ENCODE results near the gene TSEN2.
"Not testable (repeated sequence)": the region's sequence is repeated elsewhere in the genome, so short reads cannot be mapped to it uniquely, and the experiment has no call there.

TSEN2 gene

DNA sequence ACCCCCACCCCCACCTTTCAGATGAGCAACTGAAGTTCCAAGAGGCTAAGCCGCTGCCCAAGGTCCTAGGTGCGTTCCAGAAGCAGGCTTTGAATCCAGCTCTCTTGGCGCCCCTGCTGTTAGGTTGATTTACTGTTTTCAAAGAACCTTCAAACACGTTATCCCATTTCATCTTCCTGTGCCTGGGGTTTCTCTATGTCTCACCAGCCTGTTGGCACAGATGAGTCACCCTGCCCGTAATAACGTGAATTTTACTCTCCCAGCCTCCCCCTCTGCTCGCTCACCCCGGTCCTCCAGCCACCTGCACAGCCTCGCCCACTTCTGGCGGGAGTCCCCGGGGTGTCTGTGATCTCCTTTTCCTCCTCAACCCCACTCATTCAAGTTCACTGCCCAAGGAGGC is 13.0 kb upstream of the TSEN2 start:
- peak in 1 of 2 donors; percentile 33 for DNase-seq (ENCODE audit: low read depth in 1 of 2, low spot score in 1 of 2)

DNA sequence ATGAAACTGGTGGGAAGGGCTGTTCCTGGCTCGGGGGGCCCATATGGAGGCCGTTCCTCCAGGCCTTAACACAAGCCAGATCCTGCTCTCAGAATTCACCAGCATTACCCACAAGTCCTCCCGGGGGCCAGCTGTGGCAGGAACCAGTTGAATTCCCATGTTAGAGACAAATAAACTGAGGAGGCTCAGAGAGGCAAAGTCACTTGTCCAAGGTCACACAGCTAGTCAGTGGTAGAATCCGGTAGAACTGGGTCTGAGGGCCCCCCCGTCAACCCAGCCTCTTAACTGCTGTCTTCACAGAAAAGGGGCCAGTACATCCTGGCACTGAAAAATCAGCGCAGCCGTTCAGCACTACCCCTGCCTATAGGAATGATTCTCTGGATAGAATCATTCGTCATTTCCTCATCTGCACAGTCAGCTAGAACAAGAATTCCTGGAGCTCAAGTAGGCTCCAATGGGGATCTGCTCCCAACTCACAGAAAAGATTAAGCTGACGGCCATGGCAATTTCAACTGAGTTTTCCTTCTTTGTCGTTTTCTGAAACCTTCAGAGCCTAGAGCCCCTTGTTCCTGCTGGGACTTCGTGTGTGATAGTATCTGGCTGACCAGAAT is 12.2 kb upstream of the TSEN2 start:
- DNase-seq (ENCODE audit: low read depth in 1 of 2, low spot score in 1 of 2) = no peak

DNA sequence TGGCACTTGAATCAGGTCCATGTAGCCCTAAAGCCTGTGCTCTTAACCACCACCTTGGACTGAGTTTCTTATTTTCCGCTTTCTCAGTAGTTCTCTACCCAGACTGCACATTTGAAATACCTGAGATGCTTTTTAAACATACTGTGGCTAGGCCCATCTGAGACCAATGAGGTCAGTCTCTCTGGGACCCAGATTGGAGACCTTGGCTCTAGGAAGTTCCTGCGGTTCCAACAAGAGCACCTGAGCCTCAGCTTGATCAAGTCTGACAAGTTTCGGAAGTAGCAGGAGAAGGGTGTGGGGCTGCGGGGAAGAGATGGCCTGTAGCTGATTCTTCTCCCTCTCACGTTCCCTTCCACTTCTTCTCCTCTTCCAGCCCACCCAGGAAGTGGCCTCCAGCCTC is 11.5 kb upstream of the TSEN2 start:
- DNase-seq (ENCODE audit: low read depth in 1 of 2, low spot score in 1 of 2) = no peak

DNA sequence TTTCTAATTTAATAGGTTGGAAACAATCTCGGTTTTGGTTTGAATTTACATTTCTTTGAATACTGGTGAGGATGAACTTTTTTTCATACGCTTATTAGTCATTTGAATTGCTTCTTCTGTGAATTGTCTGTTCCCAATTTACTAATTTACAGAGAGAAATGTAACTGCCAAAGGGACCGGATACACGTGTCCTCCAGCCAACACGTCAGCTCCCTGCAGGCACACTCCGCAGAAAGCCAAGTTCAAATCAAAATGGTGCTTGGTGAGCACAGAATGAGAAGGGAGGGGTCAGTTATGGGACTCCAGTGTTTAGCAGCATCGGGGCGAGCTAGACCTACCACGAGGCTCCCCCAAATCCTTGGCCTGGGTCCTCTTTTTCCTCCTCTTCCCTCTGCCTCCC is 10.8 kb upstream of the TSEN2 start:
- no peak for DNase-seq (ENCODE audit: low read depth in 1 of 2, low spot score in 1 of 2)

DNA sequence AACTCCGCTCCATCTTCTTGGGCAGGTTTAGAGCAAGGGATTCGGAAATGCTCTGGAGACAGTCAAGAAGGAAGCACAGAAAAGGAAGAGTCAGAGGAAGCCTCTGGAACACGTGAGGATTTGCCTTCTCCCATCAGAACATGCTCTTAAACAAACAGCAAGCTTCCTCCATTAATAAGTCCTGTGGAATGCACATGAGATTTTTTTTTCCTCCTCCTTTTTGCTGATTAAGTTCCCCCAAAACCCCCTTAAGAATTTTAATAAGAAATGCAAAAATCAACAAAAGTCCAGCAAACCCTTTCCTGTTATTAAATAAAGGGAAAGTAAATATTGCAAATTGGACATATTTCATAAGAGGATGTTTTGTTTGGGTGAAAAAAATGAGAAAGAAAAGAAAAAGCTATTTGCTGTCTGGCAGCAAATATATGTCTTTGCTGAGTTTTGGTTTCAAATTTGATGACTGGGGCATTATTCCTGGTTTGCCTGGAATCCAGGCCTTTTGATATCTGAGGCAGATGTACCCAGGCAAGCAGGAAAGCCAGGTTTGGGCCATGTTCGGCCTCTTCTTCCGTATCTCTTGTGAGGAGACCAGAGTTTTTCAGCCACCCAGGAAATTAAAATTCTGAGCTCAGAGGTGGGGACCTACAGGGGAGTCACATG is 7.9 kb upstream of the TSEN2 start:
- no peak for DNase-seq (ENCODE audit: low read depth in 1 of 2, low spot score in 1 of 2)

DNA sequence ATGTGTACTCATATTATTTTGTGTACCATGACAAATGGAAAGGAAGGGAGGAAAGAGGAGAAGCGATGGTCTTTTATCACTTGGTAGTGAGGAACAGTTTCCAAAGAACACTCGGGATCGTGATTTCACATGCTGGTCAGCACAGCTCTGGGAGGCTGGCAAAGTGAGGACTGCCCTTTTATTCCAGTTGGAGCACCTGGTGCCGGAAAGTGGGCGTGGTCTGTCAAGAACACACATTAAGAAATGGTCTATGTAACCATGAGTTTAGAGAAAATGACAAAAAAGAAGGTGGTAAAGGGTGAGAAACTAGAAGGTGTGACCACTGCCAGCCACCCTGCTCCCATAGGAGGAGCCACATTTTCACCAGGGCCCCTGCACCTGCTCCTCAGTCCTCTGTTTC is 7.0 kb upstream of the TSEN2 start:
- DNase-seq (ENCODE audit: low read depth in 1 of 2, low spot score in 1 of 2) = no peak

DNA sequence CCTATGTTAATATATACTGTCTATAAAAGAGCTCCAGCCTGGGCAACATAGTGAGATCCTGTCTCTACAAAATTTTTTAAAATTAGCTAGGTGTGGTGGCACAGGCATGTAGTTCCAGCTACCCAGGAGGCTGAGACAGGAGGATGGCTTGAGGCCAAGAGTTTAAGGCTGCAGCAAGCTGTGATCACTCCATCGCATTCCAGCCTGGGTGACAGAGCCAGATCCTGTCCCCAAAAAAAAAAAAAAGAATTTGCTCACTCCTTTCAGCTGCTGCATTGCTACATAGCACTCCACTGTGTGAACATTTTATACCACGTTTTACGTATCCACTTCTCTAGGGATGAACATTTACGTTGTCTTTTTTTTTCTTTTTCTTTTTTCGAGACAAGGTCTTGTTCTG is 6.0 kb upstream of the TSEN2 start:
- DNase-seq (ENCODE audit: low read depth in 1 of 2, low spot score in 1 of 2) = no peak

DNA sequence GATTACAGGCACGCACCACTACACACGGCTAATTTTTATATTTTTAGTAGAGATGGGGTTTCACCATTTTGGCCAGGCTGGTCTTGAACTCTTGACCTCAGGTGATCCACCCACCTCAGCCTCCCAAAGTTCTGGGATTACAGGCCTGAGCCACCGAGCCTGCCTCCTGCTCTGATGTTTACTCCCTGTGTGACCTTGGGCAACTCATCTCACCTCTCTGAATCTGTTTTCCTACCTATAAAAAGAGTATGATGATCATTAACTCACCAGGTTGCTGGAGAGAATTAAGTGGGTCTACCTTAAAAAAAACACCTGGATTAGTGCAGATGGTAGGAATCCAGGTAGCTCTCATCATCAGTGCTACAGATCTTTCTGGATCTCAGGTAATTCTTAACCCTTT is 5.1 kb upstream of the TSEN2 start:
- DNase-seq (ENCODE audit: low read depth in 1 of 2, low spot score in 1 of 2) = not testable (repeated sequence)

DNA sequence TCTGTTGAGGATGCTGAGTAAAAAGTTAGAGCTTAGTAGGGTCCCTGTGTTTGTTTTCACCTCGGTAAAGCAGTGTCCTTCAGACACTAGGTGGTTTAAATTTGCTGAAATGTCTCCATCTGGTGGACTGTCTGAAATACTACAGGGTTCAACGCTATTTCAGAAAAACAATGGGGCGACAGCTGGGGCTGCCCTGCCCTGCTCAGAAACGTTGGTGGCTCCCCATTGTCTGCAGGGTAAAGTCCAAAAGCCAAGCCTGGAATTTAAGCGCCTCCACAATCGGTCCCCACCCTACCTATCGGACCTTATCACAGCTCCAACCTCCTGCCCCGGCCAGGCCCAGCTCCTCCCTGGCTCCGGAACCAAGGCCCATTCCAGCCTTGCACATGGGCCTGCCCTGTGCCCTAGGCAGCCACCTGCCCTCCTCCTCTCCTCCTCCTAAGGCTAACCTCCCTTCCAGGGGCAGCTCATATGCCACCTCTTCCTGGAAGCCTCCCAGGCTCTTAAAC is 4.3 kb upstream of the TSEN2 start:
- DNase-seq (ENCODE audit: low read depth in 1 of 2, low spot score in 1 of 2) = no peak

DNA sequence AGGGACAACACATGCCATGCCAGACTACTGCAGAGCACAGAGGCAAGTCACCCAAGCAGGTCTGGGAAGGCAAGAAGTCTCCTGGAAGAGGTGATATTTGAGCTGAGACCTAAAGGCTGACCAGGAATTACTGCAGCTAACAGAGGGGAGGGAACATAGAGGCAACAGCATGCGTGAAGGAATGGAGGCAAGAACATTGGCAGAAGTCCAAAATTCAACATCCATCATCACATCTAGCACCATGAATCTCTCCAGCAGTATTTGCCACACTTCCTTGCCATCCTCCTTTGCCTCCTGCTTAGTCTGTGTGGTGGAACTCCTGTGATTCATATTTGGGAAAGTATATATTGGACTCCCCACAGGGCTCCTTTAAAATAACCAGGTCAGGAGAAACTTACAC is 870 bp upstream of the TSEN2 start:
- DNase-seq (ENCODE audit: low read depth in 1 of 2, low spot score in 1 of 2) = no peak

DNA sequence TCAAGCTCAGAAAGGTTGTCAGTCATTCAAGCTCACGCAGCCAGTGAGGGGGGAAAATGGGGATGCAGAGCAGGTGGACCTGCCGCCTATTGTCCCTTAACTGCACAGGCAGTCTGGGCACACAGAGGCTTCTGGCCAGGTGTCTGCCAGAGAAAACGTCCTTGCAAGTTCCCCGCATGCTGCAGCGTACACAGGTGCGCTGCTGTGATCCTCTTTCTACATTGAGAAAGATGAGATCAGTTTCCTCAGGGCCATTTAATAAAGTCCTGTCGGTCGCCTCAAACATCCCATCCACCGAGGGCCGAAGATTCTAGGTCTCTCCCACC is 445 bp upstream of the TSEN2 start:
- DNase-seq (ENCODE audit: low read depth in 1 of 2, low spot score in 1 of 2) = no peak

DNA sequence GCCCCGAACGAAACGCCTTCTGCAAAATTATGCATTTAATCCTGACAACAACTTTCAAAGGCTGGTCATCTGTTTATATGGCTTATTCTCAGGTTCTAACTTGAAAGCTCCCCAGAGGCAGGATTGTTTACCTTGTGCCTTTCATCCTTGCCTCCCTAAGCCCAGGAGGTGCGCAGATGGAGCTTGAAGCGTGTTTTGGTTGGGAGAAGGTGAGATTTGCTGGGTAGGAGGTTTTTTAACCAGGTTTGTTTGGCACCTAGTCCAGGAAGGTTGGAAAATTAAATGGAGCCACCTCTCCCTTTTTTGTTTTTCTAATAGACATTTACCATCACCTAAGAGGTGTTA is 675 bp downstream of the TSEN2 start:
- DNase-seq (ENCODE audit: low read depth in 1 of 2, low spot score in 1 of 2) = no peak

DNA sequence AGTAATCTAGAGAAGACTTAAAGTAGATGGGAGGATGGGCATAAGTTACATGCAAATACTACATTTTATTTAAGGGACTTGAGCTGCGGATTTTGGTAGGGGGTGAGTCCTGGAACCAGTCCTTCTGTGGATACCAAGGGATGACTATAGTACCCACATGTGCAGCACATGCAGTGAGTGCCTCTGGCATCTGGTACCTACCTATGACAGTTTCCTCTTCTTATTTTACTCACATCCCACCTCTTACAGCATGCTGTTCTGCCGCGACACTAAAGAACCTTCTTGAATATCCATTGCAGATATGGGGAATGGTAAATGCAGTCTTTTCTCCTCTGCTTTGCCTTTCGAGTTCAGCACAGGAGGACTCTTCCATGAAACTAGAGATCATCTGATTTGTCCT is 1.7 kb downstream of the TSEN2 start:
- DNase-seq (ENCODE audit: low read depth in 1 of 2, low spot score in 1 of 2) = no peak

DNA sequence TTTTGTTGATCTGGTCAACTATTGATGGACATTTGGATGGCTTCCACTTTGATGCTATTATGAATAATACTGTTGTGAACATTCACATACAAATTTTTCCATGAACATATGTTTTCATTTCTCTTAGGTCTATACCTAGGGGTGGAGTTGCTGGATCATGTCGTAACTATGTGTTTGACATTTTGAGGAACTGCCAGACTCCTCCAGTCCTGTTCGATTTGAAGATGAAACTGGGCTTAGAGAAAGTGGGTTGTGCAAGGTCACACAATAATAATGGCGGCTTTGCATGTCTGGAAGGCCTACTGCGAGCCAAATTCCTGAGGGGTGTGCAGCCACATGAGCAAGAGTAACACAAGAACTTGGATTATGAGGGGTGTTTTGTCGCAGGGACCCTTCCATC is 2.6 kb downstream of the TSEN2 start:
- DNase-seq (ENCODE audit: low read depth in 1 of 2, low spot score in 1 of 2) = no peak

DNA sequence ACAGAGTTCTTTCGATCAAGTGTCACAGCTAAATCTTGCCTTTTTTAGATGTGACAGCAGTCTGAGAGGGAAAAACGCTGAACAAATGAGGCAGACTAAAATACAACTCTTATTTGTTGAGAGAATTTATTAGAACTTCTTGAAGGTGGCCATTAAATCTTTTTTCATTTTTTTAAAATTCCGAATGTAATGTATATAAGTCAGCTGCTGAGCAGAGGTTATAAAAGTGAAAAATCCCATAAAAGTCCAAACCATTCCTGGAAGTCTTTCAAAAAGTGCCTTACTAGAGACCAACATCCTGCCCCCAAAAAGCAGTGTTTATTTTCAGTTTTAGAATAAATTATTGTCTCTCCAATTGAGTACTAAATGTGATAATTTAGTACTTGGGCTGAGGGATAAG is 3.1 kb downstream of the TSEN2 start:
- DNase-seq (ENCODE audit: low read depth in 1 of 2, low spot score in 1 of 2) = no peak

DNA sequence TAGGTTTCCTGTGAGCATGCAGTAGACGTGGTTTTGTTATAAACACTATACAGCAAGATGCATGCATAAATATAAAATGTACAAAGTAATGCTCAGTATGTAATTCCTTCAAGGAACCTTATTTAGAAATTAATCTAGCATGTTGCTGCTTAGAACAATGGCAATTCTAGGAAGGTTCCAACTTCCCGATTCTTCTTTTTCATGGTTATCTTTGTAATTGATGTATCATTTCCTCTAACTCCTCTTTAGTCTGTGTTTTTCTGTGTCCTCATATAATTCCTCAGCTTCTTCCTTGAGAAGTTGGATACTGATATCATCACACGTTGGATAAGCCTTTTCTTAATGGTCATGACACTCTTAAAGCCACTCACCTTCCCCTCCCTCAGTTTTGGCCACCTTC is 3.5 kb downstream of the TSEN2 start:
- DNase-seq (ENCODE audit: low read depth in 1 of 2, low spot score in 1 of 2) = no peak

DNA sequence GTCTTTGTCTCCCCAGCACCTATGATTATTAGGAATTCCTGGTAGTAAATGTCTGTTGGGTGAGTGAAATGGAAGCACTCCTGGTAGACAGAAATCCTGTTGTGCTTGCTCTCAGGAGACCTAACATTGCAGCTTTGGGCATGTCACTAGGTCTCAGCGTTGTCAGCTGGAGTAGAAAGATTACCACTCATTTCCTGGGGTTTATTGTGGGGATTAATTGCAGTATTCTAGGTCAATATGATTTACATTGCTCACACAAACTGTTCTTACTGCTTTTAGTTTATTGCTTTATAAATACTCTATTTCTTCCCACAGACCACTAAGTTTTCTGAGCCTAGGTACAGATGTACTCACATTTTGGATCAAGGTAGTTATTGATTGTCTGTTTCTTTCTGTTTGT is 5.1 kb downstream of the TSEN2 start:
- no peak for DNase-seq (ENCODE audit: low read depth in 1 of 2, low spot score in 1 of 2)

DNA sequence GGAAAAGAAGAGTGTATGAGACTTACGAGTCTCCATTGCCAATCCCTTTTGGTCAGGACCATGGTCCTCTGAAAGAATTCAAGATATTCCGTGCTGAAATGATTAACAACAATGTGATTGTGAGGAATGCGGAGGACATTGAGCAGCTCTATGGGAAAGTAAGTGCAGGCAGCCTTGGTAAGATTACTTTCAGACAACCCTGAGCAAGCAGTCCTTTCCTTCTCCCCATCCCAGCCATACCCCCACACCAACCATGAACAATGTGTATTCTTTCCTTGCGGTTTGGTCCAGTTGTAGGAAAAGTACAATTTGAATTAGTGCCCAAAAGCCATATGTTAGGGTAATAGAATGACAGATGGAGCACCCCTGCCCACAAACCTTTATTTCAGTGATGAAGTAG is 5.6 kb downstream of the TSEN2 start:
- no peak for DNase-seq (ENCODE audit: low read depth in 1 of 2, low spot score in 1 of 2)

DNA sequence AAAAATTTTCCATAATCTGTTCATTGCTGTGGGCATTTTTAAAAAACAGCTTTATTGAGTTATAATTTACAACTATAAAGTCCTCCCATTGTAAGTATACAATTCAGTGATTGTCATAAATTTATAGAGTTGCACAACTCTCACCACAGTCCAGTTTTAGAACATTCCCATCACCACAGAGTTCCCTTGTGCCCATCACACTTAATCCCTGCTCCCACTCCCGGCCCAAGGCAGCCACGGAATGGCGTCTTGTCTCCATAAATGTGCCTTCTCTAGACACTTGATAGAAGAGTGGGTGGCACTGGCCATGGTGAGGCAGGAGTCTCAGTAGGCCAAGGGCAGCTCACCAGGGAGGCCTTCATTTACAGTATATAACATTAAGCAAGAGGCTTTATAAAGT is 6.3 kb downstream of the TSEN2 start:
- no peak for DNase-seq (ENCODE audit: low read depth in 1 of 2, low spot score in 1 of 2)

DNA sequence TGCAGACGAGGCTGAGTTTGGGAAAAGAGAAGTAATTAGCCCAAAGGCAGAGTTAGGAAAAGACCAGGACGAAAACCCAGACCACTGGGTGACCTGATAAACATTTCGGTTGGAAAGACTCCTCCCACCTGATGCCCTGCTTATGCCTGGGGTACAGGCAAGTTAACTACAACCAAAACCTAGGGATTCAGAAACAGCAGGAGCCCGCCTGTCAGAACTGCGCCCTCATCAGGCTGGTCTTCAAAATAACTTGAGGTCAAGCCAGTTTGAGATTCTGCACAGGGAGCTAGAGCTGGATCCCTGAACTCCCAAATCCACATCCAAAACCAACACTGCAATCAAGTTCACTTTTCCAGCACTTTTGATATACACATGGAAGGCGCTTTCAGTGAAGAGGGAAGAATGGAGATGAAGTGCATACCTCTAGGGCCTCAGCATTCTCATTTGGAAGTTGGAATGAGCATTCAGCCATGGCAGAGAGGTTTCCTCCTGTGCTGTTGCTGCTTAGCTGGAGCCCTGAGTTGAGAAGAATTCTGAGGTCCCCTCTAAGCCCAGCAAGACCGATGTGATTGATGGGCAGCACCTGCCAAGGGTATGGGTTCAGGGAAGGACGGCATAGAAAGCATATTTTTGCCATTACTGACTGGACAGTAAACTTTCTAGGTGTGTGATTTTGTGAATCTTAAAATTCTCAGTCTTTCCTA is 11.6 kb downstream of the TSEN2 start:
- DNase-seq (ENCODE audit: low read depth in 1 of 2, low spot score in 1 of 2) = no peak

DNA sequence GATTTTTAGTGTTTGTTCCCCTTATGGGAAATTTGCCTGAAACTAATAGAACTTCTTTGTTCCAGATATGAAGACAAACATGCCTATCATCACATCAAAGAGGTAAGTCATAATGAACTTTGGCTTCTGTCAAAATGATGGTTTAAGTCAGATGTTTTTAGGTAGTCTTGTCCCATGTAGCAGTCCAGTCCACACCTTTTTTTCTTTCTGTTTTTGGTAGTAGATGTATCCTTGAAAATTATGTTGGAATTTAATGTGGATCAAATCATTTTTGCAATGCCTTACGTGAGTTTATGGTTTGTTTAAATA is 12.1 kb downstream of the TSEN2 start:
- no peak for DNase-seq (ENCODE audit: low read depth in 1 of 2, low spot score in 1 of 2)

DNA sequence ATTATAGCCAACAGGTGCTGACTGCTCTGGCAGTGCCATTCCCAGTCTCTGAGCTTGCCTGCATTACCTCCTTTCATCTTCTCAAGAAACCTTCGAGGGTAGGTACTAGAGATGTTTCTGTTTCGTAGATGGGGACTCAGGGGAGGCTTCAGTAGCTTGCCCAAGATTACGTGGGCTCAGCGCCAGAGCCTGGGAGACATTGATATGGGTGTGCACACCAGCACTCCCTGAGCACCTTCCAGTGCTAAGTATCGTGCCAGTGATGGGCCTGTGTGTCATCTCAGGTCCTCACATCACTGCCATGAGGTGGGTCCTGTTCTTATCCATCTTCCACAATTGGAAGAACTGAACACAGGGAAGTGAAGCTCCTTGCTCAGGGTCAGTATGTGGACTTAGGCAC is 15.2 kb downstream of the TSEN2 start:
- no peak for DNase-seq (ENCODE audit: low read depth in 1 of 2, low spot score in 1 of 2)

DNA sequence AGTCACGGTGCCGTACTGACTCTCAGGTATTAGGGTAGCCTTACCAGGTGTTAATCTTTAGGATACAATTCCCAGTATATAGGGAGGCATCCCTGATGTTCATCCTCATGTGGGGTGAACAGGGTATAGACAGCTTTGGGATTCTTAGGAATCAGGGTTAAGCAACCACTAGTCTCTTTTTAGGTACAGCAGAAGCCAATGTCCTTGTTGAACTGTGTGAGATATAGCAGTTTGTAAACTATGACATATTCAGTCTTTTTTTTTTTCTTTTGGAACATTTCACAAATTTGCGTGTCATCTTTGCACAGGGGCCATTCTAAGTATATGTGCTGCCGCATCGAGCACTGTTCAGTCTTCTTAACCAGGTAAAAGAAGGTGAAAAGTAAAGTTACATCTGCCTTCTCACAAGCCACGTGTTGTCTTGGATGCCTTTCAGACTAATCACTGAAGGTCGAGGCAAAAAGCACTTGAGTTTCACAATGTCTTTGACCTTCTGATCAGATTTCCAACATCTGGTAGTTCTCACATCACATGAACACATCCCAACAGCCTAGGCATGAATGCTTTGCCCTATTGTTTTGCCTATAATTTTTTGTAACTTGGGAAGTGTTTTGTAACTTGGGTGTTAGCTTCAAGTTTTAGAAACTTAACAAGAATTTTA is 17.2 kb downstream of the TSEN2 start:
- no peak for DNase-seq (ENCODE audit: low read depth in 1 of 2, low spot score in 1 of 2)
